GM12892 (cell line): ENCODE data around the gene ARHGEF6.

ENCODE experiments used
- POLR2A ChIP-seq: IDR thresholded peaks from 2 replicates; pipeline ENCODE4 v1.6.1; 2011; ENCODE audit warnings: low read depth, low read length, control low read depth
- POLR2AphosphoS5 ChIP-seq: IDR thresholded peaks from 2 replicates; pipeline ENCODE4 v1.6.1; 2011; ENCODE audit warnings: low read depth, low read length, control low read depth

- no peak for TF ChIP-seq POLR2A
- TF ChIP-seq POLR2AphosphoS5 = no peak
These were observed 72.4 kb downstream of the ARHGEF6 start for GRCh38 chrX:136708348-136708747.
